Lower leg skin (tissue), 4 donors: ENCODE results near the gene GMEB2. TPM values are rescaled to one million over a fixed set of nuclear protein-coding genes. Genes with fewer than 3 reads are reported as not detected.
A peak's percentile ranks its signal among the peaks of the same experiment; 100 is the strongest.
"Not testable (repeated sequence)": the region's sequence is repeated elsewhere in the genome, so short reads cannot be mapped to it uniquely, and the experiment has no call there.

Experiments
- DNase-seq, 2 donors: peaks; one replicate each; pipeline ENCODE4 v3.0.0-alpha.2; 2019; ENCODE audit warnings: low spot score in 2 of 2
- H3K4me3 ChIP-seq: fragments of 200-600 bp; sonication (generic); 2 replicates; pipeline ENCODE4 v1.5.1; 2017; ENCODE audit warnings: mild to moderate bottlenecking, low read depth; ENCODE audit not compliant: poor library complexity, severe bottlenecking
- CTCF ChIP-seq, 3 donors: fragments of 450-650 bp; IDR thresholded peaks; one replicate each; pipeline ENCODE4 v1.5.1; 2016; ENCODE audit warnings: antibody characterized with exemption in 3 of 3, mild to moderate bottlenecking in 3 of 3, moderate library complexity in 2 of 3
- POLR2A ChIP-seq, 2 donors: fragments of 450-650 bp; IDR thresholded peaks; one replicate each; pipeline ENCODE4 v1.6.1; 2016 to 2017; ENCODE audit warnings: antibody characterized with exemption in 2 of 2, mild to moderate bottlenecking in 1 of 2, moderate library complexity in 1 of 2
- WGBS, 2 donors: methylation state at CpG; one replicate each; pipeline ENCODE4 v1.1.5; 2018; 5-methylcytosine and 5-hydroxymethylcytosine counted together
- intact Hi-C: fragments of 100-400 bp; cut with DNase I; formaldehyde crosslinking; loops from one replicate; pipeline ENCODE4 v1.15.0; 2023; ENCODE audit warnings: low total_unique reads
- total RNA-seq, 4 donors: library from RNA; depleted of rRNA; stranded (reverse); fragments of >200 nt; gene quantifications; one replicate each; pipeline ENCODE4 v1.1.0, GENCODE V29; 2016

Gene GMEB2, protein sequence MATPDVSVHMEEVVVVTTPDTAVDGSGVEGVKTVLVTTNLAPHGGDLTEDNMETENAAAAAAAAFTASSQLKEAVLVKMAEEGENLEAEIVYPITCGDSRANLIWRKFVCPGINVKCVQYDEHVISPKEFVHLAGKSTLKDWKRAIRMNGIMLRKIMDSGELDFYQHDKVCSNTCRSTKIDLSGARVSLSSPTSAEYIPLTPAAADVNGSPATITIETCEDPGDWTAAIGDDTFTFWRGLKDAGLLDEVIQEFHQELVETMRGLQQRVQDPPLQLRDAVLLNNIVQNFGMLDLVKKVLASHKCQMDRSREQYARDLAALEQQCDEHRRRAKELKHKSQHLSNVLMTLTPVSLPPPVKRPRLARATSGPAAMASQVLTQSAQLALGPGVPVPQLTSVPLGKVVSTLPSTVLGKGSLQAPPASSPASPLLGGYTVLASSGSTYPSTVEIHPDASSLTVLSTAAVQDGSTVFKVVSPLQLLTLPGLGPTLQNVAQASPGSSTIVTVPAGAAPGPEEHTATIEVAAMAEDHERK
- 10 to 100 TPM; 11.9 to 18.3 (median 13.7) TPM for total RNA-seq

- peak; percentile 47 to 94 for DNase-seq
- intact Hi-C loops, result no loop called here
- WGBS, 2 donors, result 0% methylated on average over 6 to 35 of the region's 114 CpGs
- peak within 1 kb of the TSS; percentile 90 for H3K4me3 ChIP-seq
- TF ChIP-seq POLR2A (IDR thresholded peaks at IDR 0.05), result no peak
- no peak for TF ChIP-seq CTCF (IDR thresholded peaks at IDR 0.05)
Measured at GRCh38 chr20:63626424-63627128, at the start of gene GMEB2. Gene GMEB2 (minus strand): TSS chr20:63627101. CDS start chr20:63619397, 7,704 bp downstream.

GRCh38 chr20:63675681-63676368, 48.9 kb upstream of the GMEB2 start:
- no peak for DNase-seq
- TF ChIP-seq CTCF (IDR thresholded peaks at IDR 0.05) (no peak), POLR2A (IDR thresholded peaks at IDR 0.05) (no peak)
- H3K4me3 ChIP-seq, result no peak overlapping the region
- intact Hi-C loops, result no loop called here
- WGBS, 2 donors, result 95 to 96% methylated on average over 19 to 20 of the region's 20 CpGs

DNA sequence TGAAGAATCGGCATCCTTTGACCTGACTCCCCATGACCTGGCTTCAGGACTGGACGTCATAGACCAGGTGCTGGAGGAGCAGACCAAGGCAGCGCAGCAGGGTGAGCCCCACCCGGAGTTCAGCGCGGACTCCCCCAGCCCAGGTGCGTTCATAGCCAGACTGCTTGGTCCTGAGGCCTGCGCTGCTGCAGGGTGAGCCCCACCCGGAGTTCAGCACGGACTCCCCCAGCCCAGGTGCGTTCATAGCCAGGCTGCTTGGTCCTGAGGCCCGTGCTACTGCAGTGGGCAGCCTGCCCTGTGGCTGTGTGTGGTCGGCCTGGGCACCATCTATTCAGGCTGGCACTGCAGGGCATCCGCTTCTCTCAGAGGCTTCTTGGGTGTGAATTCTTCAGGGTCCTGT, 47.0 kb upstream of the GMEB2 start:
- no peak for DNase-seq
- 93 to 97% methylated on average over 11 to 14 of the region's 14 CpGs for WGBS, 2 donors
- intact Hi-C loops, result no loop called here
- H3K4me3 ChIP-seq, result no peak overlapping the region
- TF ChIP-seq POLR2A (IDR thresholded peaks at IDR 0.05) (no peak), CTCF (IDR thresholded peaks at IDR 0.05) (no peak)

DNA sequence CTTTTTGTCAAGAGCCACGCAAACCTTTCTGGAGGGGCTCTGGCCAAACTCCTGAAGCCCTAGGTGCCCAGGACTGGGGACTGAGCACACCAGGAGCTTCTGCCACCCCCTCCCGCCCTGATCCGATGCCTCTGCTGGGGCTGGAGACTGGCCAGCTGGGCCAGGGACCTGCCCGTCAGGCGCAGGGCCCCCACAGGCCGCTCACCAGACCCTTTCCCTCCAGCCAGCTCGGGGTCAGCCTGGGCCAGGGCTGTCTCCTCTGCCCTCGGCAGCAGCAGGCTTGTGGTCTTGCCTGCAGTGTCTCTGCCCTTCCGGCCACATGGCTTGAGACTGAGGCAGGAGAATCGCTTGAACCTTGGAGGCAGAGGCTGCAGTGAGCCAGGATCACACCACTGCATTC, 45.8 kb upstream of the GMEB2 start:
- TF ChIP-seq CTCF (IDR thresholded peaks at IDR 0.05), result no peak
- TF ChIP-seq POLR2A (IDR thresholded peaks at IDR 0.05), result no peak
- intact Hi-C loops, result no loop called here
- DNase-seq, result no peak
- 98 to 100% methylated on average over 8 to 9 of the region's 10 CpGs for WGBS, 2 donors
- no peak overlapping the region for H3K4me3 ChIP-seq

DNA sequence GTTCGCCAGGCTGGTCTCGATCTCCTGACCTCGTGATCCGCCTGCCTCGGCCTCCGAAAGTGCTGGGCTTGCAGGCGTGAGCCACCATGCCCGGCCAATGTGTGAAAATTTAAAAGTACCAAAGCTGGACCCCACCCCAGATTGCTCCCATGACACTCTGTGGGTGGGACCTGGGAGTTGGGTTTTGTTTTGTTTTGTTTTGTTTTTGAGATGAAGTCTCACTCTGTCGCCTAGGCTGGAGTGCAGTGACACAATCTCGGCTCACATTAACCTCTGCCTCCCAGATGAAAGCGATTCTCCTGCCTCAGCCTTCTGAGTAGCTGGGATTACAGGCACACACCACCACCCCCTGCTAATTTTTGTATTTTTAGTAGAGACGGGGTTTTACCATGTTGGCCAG, 44.8 kb upstream of the GMEB2 start:
- H3K4me3 ChIP-seq, DNase-seq, intact Hi-C loops: not testable (repeated sequence)
- WGBS, 2 donors, result 93 to 95% methylated on average over 12 of the region's 12 CpGs

- no peak overlapping the region for H3K4me3 ChIP-seq
- 93 to 96% methylated on average over 11 of the region's 11 CpGs for WGBS, 2 donors
- TF ChIP-seq CTCF (IDR thresholded peaks at IDR 0.05) (no peak), POLR2A (IDR thresholded peaks at IDR 0.05) (no peak)
- no peak for DNase-seq
- intact Hi-C loops, result no loop called here
Measured at GRCh38 chr20:63668351-63668750, 41.5 kb upstream of the GMEB2 start.
